Mucosa of rectum (tissue), 2 donors: ENCODE results near the gene EEF2.
A peak's percentile ranks its signal among the peaks of the same experiment; 100 is the strongest.

Experiments used
- H3K27ac ChIP-seq, 2 donors: one replicate each; pipeline ENCODE4 v1.7.0; 2013; ENCODE audit warnings: inconsistent platforms in 2 of 2, low read depth in 2 of 2, low read length in 2 of 2
- H3K27me3 ChIP-seq, 2 donors: one replicate each; pipeline ENCODE4 v1.7.0; 2013; ENCODE audit warnings: low read length in 2 of 2; ENCODE audit not compliant: control insufficient read depth in 2 of 2, insufficient read depth in 2 of 2
- H3K36me3 ChIP-seq, 2 donors: one replicate each; pipeline ENCODE4 v1.7.0; 2013; ENCODE audit warnings: low read length in 2 of 2; ENCODE audit not compliant: control insufficient read depth in 2 of 2, insufficient read depth in 2 of 2
- H3K4me1 ChIP-seq, 2 donors: one replicate each; pipeline ENCODE4 v1.7.0; 2013; ENCODE audit warnings: low read length in 2 of 2, mild to moderate bottlenecking in 1 of 2; ENCODE audit not compliant: control insufficient read depth in 2 of 2, insufficient read depth in 2 of 2
- H3K4me3 ChIP-seq, 2 donors: one replicate each; pipeline ENCODE4 v1.7.0; 2013; ENCODE audit warnings: low read length in 2 of 2
- H3K9ac ChIP-seq, 2 donors: one replicate each; pipeline ENCODE4 v1.7.0; 2013; ENCODE audit warnings: low read length in 2 of 2, low read depth in 1 of 2, mild to moderate bottlenecking in 1 of 2
- H3K9me3 ChIP-seq, 2 donors: one replicate each; pipeline ENCODE4 v1.7.0; 2013; ENCODE audit warnings: low read length in 2 of 2; ENCODE audit not compliant: control insufficient read depth in 2 of 2
- donor health status: healthy.
- donor health status: Normal muscosa, but diverticular disease.

The EEF2 gene

DNA sequence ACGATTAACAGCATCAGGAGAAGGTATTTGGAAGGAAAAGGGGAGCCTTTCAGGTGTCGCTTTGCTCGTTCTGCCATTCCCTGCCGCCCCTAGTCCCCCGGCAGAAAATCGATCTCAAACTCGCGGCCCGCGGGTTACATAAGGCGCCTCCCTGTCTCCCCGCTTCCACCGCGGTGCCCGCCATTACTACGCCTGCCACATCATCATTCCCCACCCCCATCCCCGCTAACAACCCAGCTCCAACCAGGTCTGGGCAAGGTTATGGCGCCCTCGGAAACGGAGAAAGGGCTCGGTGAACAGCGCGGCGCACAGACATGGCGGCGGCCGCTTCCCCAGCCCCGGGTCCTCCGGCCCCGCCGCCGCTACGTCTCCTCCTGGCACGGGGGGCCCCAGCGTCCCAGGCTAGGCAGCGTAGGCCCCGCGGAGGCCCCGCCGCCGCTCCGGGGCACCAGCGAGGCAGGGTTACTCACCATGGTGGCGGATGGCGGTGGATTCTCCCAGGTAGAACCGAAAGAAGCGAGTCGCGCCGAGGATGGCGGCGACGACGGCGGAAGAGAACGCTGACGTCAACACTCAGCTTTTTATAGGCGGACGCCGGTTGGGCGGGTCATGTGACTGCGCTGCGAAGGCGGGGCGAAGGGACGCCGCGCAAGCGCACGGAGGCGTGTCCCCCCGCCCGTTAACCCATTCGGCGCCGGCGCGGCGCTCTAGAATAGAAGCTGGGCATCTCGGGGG lies at the start of gene EEF2:
Gene EEF2, minus strand, starts transcription at position 556 of the 735 bp plus-strand sequence. Its CDS starts 83 bp downstream, at position 473.
- H3K36me3 ChIP-seq = peaks cover 42 to 43% of the 10 kb centered on the region in 2 donors

GRCh38 chr19:4034048-4035017 lies 49.1 kb upstream of the EEF2 start:
- H3K9ac ChIP-seq = no peak overlapping the region
- no peaks in the 10 kb centered on the region for H3K4me1 ChIP-seq
- H3K4me3 ChIP-seq = no peak overlapping the region
- no peaks in the 10 kb centered on the region for H3K9me3 ChIP-seq
- H3K36me3 ChIP-seq = peaks cover 24 to 39% of the 10 kb centered on the region in 2 donors
- H3K27me3 ChIP-seq = no peaks in the 10 kb centered on the region
- no peak overlapping the region for H3K27ac ChIP-seq

More for the DNA sequence above, at the start of gene EEF2:
- Histone ChIP-seq H3K27ac (peak within 1 kb of the TSS; percentile 95 to 96), H3K4me1 (peaks cover 36% of the 10 kb centered on the region in 2 donors), H3K9me3 (no peaks in the 10 kb centered on the region), H3K27me3 (no peaks in the 10 kb centered on the region), H3K4me3 (peak within 1 kb of the TSS; percentile 80 to 99), H3K9ac (peak within 1 kb of the TSS; percentile 97)

DNA sequence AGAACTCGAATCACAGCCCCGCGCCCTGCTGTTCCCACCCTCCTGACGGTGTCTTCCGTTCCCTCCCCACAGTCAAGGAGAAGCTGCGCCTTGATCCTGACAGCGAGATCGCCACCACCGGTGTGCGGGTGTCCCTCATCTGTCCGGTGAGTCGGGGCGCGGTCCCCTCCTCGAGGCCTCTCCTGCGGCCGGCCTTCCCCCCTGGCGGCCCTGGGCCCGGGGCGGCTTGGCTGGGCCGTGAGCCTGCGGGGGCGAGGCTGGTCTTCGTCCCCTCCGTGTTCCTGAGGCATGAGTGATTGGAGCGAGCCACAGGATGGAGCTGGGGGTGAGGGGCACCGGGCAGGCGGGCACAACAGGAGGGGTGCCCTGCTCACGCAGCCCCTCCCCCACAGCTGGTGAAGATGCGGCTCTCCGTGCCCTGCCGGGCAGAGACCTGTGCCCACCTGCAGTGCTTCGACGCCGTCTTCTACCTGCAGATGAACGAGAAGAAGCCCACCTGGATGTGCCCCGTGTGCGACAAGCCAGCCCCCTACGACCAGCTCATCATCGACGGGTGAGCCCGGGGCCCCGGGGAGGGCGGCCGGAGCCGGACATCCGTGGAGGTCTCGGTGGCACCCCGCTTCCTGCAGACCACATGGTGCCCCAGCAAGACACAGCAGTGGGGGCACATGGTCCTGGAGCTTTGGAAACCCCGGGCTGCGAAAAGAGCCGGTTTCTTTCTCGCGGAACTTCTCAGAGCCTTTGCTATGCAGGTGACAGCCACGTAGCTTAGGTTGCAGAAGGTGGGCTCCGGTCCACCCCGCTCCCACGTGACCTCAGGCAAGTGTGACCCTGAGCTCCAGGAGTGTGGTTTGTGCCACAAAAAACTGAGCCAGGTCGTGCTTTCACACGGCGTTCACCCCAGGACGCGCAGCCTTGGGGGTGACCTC lies 48.0 kb upstream of the EEF2 start:
- Histone ChIP-seq H3K36me3 (peaks cover 27 to 45% of the 10 kb centered on the region in 2 donors), H3K27me3 (no peaks in the 10 kb centered on the region), H3K9ac (no peak overlapping the region), H3K27ac (no peak overlapping the region), H3K4me1 (no peaks in the 10 kb centered on the region), H3K9me3 (no peaks in the 10 kb centered on the region), H3K4me3 (no peak overlapping the region)

GRCh38 chr19:4032436-4032835 lies 47.2 kb upstream of the EEF2 start:
- Histone ChIP-seq H3K36me3 (peaks cover 23 to 45% of the 10 kb centered on the region in 2 donors), H3K27me3 (no peaks in the 10 kb centered on the region), H3K9me3 (no peaks in the 10 kb centered on the region), H3K27ac (no peak overlapping the region), H3K4me3 (no peak overlapping the region), H3K4me1 (no peaks in the 10 kb centered on the region), H3K9ac (no peak overlapping the region)

- H3K36me3 ChIP-seq = peaks cover 20 to 39% of the 10 kb centered on the region in 2 donors
- no peaks in the 10 kb centered on the region for H3K27me3 ChIP-seq
- no peak overlapping the region for H3K4me3 ChIP-seq
- no peak overlapping the region for H3K27ac ChIP-seq
- no peaks in the 10 kb centered on the region for H3K4me1 ChIP-seq
- no peak overlapping the region for H3K9ac ChIP-seq
- no peaks in the 10 kb centered on the region for H3K9me3 ChIP-seq
Measured at GRCh38 chr19:4031420-4031819, 46.2 kb upstream of the EEF2 start.

DNA sequence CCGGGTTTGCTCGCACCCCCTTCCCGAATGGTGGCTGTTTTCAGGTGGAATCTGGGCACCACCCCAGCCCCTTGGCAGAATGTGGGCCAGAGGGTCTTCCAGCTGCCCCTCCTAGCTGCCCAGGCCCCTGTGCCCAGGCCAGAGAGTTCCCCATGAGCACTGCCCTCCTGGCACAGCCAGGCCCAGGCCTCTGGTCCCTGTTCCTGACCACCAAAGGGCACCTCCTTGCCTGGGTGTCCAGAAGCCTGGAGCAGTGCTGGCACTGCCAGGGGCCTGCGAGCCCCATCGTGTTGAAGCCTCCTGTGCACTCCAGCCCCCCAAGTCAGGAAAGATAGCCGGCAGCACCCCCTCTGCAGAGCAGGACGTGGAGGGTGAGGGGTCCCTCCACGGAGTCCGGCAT lies 45.7 kb upstream of the EEF2 start:
- no peak overlapping the region for H3K27ac ChIP-seq
- H3K36me3 ChIP-seq = peaks cover 17 to 35% of the 10 kb centered on the region in 2 donors
- no peak overlapping the region for H3K9ac ChIP-seq

GRCh38 chr19:4030552-4030951 lies 45.3 kb upstream of the EEF2 start:
- Histone ChIP-seq H3K4me1 (no peaks in the 10 kb centered on the region), H3K9me3 (no peaks in the 10 kb centered on the region), H3K4me3 (no peak overlapping the region), H3K27me3 (no peaks in the 10 kb centered on the region), H3K36me3 (peaks cover 12 to 33% of the 10 kb centered on the region in 2 donors), H3K27ac (no peak overlapping the region), H3K9ac (no peak overlapping the region)

More for the DNA sequence above, 45.7 kb upstream of the EEF2 start:
- H3K9me3 ChIP-seq = no peaks in the 10 kb centered on the region
- no peaks in the 10 kb centered on the region for H3K4me1 ChIP-seq
- no peaks in the 10 kb centered on the region for H3K27me3 ChIP-seq
- H3K4me3 ChIP-seq = no peak overlapping the region

DNA sequence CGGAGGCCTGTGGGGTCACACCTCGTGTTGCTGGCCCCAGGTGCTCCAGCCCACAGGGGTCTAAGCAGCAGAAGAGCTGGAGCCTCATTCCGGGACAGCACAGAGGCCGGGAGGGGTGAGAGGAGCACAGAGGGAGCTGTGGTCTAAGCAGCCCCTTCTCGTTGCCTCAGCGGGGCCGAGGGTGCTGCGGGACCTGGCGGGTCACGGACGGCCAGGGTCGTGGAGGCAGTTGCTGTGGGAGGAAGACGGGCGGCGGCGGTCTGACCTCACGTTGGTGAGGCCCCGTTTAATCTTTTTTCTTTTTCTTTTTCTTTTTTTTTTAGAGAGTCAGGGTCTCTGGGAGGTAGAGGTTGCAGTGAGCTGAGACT lies 44.0 kb upstream of the EEF2 start:
- no peak overlapping the region for H3K27ac ChIP-seq
- H3K36me3 ChIP-seq = peaks cover 20 to 33% of the 10 kb centered on the region in 2 donors
- no peak overlapping the region for H3K9ac ChIP-seq
- H3K4me1 ChIP-seq = no peaks in the 10 kb centered on the region
- no peaks in the 10 kb centered on the region for H3K9me3 ChIP-seq
- no peak overlapping the region for H3K4me3 ChIP-seq
- no peaks in the 10 kb centered on the region for H3K27me3 ChIP-seq

DNA sequence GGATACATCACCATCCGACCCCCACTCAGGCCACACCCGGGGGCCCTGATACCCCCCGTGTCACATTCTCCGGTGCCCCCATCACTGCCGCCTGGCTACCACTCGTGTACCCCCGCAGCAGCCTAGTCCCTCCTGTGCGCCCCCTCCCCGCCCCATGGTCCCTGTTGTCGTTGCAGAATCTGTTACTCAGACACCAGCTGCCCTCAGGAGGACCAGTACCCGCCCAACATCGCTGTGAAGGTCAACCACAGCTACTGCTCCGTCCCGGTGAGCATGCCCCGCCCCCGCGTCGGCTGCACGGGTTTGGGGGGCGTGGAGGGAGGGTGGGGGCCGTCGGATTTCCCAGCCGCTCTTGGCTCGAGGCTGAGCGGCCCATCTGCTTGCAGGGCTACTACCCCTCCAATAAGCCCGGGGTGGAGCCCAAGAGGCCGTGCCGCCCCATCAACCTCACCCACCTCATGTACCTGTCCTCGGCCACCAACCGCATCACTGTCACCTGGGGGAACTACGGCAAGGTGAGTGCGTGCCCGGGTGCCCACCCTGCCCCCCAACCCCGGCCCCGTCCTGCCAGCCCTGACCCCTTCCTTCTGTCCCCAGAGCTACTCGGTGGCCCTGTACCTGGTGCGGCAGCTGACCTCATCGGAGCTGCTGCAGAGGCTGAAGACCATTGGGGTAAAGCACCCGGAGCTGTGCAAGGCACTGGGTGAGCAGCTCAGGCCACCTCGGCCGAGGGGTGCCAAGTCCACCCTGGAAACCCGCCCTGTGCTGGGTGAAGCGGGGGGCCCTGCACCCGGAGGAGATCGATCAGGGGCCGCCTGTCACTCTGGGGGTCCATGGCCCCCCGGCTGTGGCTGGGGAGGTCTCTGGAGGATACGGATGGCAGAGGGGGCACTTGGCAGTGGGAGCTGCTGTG lies 43.3 kb upstream of the EEF2 start:
- peaks cover 20 to 26% of the 10 kb centered on the region in 2 donors for H3K36me3 ChIP-seq
- no peak overlapping the region for H3K27ac ChIP-seq
- no peak overlapping the region for H3K9ac ChIP-seq
- H3K9me3 ChIP-seq = no peaks in the 10 kb centered on the region
- no peaks in the 10 kb centered on the region for H3K27me3 ChIP-seq
- no peaks in the 10 kb centered on the region for H3K4me1 ChIP-seq
- H3K4me3 ChIP-seq = no peak overlapping the region
